Measurements from ENCODE around the gene RAPGEF2. TPM values are rescaled to one million over a fixed set of nuclear protein-coding genes. Genes with fewer than 3 reads are reported as not detected.

RAPGEF2 gene
- total and polyA plus RNA-seq, 9 of the 15 experiments (the other 6 are each of a cell fraction or from before 2014, with no cell fraction given), result 3.1 to 32.6 (median 23.1) TPM

DNA sequence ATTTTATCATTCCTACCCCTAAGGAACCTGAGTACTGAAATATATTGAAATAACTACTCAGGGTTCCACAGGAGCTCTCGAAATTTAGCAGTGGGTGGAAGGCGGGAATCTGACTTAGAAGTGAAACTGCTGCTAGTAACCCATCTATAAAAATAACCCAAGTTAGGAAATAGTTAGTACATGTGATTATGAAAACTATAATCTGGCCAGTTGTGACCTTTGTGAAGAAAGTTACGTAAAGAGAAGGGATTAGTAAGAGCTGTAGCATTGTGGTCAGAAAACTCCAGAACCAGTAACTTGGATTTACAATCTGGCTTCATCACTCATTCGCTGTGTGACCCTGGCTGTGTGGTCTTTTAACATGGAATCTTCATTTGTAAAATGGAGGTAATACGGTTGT lies 175.5 kb downstream of the RAPGEF2 start (continued):
- TF ChIP-seq AFF1 (IDR thresholded peaks at IDR 0.05; ENCODE audit: low read depth in 1 of 2, partially characterized antibody in 2 of 2) (no peak), ZNF79 (CRISPR knock-in tag; IDR thresholded peaks at IDR 0.05; ENCODE audit: low read depth) (no peak), HNRNPH1 (optimal IDR thresholded peaks at IDR 0.05; ENCODE audit: low read depth, low read length) (no peak), ZNF274 (IDR thresholded peaks at IDR 0.05; ENCODE audit: borderline replicate concordance, low read depth, low read length) (no peak), ZNF696 (CRISPR knock-in tag; conservative IDR thresholded peaks at IDR 0.05) (no peak), MAFF (IDR thresholded peaks at IDR 0.05; ENCODE audit: low read length) (no peak), MECOM (CRISPR knock-in tag; IDR thresholded peaks at IDR 0.05) (no peak)

- intact Hi-C loops (cut with micrococcal nuclease) (no loop called here), in situ Hi-C loops (cut with MboI) (no loop called here)
- ChIA-PET POLR2A (no interaction called here), CTCF (ENCODE audit: low intra/inter-chr PET ratio) (no interaction called here)
- TF ChIP-seq NR2C1 (IDR thresholded peaks at IDR 0.05) (no peak), NR2C1 (tag; IDR thresholded peaks at IDR 0.05) (no peak), DIDO1 (tag; IDR thresholded peaks at IDR 0.05; ENCODE audit: low read depth) (no peak), HNRNPH1 (optimal IDR thresholded peaks at IDR 0.05; ENCODE audit: low read depth, low read length) (no peak), LEF1 (IDR thresholded peaks at IDR 0.05) (no peak), POLR2A (conservative IDR thresholded peaks at IDR 0.05) (no peak)
- TF ChIP-seq, protein P1, sequence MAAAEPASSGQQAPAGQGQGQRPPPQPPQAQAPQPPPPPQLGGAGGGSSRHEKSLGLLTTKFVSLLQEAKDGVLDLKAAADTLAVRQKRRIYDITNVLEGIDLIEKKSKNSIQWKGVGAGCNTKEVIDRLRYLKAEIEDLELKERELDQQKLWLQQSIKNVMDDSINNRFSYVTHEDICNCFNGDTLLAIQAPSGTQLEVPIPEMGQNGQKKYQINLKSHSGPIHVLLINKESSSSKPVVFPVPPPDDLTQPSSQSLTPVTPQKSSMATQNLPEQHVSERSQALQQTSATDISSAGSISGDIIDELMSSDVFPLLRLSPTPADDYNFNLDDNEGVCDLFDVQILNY (CRISPR knock-in tag; IDR thresholded peaks at IDR 0.05), result no peak
- TF ChIP-seq, protein P2, sequence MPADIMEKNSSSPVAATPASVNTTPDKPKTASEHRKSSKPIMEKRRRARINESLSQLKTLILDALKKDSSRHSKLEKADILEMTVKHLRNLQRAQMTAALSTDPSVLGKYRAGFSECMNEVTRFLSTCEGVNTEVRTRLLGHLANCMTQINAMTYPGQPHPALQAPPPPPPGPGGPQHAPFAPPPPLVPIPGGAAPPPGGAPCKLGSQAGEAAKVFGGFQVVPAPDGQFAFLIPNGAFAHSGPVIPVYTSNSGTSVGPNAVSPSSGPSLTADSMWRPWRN (IDR thresholded peaks at IDR 0.05; ENCODE audit: low read depth), result no peak
- no peak for DNase-seq (ENCODE audit: extremely low read depth in 1 of 4, low spot score in 3 of 4)
- no peak overlapping the region for H2AFZ ChIP-seq (ENCODE audit: low read depth, low read length)
- no peak overlapping the region for H3K27ac ChIP-seq (ENCODE audit: extremely low read depth, low read depth, low read length)
- no peaks in the 10 kb centered on the region for H3K4me1 ChIP-seq (replicated peaks in 1 of 2; ENCODE audit: control insufficient read depth in 2 of 2, insufficient read depth in 2 of 2, low read length in 2 of 2)
- no peaks in the 10 kb centered on the region for H3K9me3 ChIP-seq (replicated peaks; ENCODE audit: control insufficient read depth, insufficient read depth, low read depth, low read length)
- H3K79me2 ChIP-seq (ENCODE audit: control insufficient read depth, insufficient read depth, low read length), result no peaks in the 10 kb centered on the region
- ATAC-seq, result no peak
- no peak overlapping the region for H3K9ac ChIP-seq (ENCODE audit: insufficient read depth in 1 of 2, low read depth in 2 of 2, low read length in 2 of 2)
- no peaks in the 10 kb centered on the region for H3K36me3 ChIP-seq (ENCODE audit: control insufficient read depth, insufficient read depth, low read length)
- 79% methylated on average over 6 of the region's 6 CpGs for WGBS (ENCODE audit: insufficient coverage, low coverage, missing lambda C conversion rate)
- no peaks in the 10 kb centered on the region for H3K27me3 ChIP-seq (ENCODE audit: control insufficient read depth in 2 of 2, insufficient read depth in 2 of 2, low read length in 2 of 2)
- H3K4me3 ChIP-seq, result no peak overlapping the region
- H3K9me1 ChIP-seq (ENCODE audit: control insufficient read depth, insufficient read depth, low read length), result no peaks in the 10 kb centered on the region
- H3K4me2 ChIP-seq (ENCODE audit: insufficient read depth, low read length), result no peak overlapping the region
- H4K20me1 ChIP-seq (replicated peaks; ENCODE audit: control insufficient read depth, insufficient read depth, low read length), result no peaks in the 10 kb centered on the region
- FAIRE-seq, result no peak
- BruUV-seq (replicated peaks), result no TSS peak
Measured at GRCh38 chr4:159279084-159279483, 176.2 kb downstream of the RAPGEF2 start.
